GM18499 (cell line): ENCODE results near the gene WNT7B.

ENCODE experiments used
- ATAC-seq: cut with Tn5 transposase; IDR thresholded peaks from one replicate; pipeline ENCODE4 v1.9.1; 2021; ENCODE audit warnings: moderate number of reproducible peaks; ENCODE audit not compliant: insufficient read depth, unreplicated experiment

The WNT7B gene

DNA sequence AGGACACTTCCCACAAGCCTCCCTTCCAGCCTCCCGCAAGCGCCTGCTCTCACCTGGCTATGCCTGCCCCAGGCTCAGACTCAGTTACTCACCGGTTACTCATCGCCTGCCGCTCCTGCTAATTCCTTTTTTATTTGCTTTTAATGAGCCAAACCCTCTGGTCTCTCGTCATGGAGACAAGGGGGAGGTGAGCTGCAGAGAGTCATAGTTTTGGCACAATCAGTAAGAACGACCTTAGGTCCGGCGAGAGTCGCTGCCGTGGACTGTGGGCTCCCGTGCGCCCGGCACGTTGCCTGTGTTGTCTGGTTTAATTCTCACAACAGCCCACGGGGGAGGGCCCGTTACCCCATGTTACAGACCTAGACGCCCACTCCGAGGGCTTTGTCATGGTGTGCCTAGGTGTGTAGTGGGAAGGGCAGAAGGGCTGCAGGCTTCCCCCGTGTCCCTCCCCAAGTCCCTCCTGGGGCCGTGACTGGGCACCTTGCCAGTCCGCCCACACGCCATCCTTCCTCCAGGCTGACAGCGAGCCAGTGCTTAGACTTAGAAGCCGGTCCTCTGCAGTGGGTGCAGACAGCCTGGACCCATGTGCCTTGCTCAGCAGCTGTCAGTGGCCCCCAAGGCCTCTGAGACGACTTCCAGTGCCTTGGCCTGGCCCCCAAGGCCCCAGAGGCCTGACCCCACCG is 42.2 kb downstream of the WNT7B start:
- no peak for ATAC-seq

DNA sequence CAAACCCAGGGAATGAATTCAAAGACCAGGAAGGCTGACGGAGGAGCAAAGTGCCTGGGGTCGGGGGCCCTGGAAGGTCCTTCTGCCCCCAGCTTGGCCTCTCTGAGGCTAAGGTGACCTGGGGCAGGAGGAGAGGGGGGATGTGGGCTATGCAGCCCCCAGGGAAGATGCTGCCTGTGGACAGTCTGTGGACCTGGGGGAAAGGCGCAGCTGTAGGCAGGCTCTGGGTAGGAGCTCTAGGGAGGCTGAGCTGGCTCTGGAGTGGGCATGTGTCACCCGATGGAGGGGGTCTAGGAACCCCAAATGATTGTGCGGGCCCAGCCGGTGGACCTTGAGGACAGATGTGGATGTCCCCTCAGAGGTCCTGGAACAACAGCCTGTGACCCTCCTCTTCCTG is 42.8 kb downstream of the WNT7B start:
- ATAC-seq = no peak

DNA sequence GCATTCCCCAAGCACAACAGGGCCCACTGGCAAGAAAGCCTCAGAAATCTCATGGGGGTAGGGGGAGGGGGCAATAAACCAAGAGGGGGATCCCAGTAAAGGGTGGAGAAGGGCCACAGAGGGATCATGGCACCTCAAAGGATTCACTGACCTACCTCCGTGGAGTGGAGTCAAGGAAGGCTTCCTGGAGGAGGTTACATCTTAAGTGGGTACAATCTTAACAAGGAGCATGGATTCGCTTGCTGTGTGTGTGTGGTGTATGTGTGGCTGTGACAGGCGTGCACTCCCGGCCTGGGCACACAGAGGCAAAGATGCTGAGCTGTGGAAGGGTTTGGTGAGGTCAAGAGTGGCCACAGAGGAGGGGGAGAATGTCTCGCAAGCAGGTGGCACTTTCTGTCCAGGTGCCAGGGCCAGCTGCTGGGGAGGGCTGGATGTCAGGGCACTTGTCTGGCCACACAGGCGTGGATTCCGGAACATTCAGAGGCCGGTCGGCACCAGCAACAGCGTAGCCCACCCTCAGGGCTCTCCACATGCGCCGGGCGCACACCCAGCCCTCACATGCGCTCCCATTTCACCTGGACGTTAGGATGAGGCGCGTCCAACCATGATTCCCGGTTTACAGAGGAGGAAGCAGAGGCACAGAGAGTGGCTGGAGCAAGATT is 43.3 kb downstream of the WNT7B start:
- ATAC-seq = no peak

DNA sequence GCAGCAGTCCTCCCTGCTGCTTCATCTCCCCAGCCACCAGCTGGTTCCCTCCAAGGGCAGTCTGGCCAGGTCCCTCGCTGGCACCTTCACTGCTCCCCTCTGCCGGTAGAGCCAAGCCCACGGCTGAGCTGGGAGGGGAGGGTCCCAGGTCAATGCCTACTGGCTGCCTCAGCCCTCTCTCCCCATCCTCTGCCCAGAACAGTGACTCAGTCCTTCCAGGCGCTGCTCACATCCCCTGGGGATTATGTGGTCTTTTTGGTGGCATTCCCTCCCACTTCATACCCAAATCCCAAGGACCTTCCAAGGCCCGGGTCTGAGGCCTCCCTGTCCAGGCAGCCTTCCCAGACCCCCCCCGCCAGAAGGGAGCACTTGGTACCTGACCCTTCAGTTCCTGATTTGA is 44.9 kb downstream of the WNT7B start:
- no peak for ATAC-seq

DNA sequence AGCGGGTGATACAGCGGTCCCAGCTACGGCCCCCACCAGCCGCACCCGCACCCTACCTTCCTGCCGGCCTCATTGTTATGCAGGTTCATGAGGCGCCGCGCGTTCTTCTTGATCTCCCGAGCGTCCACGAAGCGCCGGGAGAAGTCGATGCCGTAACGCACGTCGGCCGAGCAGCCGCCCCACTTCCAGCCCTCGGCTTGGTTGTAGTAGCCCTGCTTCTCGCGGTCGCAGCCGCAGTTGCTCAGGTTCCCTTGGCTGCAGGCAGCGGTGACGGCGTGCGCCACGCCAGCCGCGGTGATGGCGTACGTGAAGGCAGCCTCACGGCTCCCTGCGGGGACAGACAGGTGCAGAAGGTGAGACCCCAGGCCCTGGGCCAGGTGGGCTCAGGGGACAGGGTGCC is 45.9 kb downstream of the WNT7B start:
- no peak for ATAC-seq

DNA sequence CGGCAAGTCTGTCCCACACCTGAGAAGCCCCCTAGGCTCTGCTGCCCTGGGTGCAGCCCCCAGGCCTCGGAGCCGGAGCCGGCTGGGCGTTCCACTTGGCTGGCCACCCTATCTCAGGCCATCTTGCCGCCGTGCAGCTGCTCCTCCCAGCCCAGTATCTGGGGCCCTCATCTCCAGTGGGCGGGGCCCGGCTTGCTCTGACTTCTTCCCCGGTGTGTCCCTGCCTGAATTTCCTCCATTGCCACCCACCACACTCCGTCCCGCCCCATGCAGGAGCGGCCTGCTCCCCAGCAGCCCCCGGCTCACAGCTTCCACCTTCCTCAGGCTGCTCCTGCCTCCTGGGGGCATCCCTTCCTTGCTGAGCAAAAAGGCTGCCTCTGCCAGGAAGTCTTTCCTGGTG is 46.6 kb downstream of the WNT7B start:
- no peak for ATAC-seq

DNA sequence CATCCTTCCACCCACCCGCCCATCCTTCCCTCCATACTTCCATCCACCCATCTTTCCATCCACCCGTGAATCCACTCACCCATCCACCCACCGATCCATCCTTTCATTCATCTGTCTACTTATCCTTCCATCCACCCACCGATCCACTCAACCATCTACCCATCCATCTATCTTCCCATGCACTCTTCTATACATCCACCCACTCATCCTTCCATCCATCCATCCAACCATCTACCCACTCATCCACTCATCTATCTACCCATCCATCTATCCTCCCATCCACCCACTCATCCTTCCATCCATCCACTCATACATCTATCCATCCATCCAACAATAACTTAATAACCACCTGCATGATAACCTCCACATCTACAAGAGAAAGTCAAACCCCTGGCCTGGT is 47.3 kb downstream of the WNT7B start:
- no peak for ATAC-seq

DNA sequence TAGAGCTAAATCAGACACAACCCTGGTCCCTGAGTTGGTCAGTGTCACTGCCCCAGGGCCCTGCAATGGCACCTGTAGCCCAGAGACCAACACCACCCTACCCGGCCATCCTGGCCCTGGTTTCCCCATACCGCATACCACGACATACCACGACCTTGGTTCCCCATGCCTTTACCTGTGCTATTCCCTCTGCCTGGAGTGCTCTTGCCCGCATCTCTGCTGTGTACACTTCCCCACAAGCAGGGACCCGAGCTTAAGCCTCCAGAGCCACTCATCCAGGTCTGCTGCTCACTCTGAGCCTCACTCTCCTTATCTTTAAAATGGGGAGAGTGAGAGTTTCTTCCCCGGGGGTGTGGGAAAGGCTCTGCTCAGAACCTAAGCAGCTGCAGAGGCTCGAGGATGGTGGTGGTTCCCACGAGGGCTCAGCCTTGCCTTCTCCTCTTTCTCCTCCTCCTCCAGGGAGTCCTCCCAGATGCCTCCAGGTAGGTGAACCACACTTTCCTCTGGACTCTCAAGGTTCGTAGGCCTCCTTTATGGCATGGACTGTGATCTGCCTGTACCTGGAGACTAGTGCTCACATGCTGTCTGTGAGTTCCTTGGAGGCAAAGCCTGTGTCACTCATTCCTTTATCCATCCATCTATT is 48.1 kb downstream of the WNT7B start:
- ATAC-seq = no peak

DNA sequence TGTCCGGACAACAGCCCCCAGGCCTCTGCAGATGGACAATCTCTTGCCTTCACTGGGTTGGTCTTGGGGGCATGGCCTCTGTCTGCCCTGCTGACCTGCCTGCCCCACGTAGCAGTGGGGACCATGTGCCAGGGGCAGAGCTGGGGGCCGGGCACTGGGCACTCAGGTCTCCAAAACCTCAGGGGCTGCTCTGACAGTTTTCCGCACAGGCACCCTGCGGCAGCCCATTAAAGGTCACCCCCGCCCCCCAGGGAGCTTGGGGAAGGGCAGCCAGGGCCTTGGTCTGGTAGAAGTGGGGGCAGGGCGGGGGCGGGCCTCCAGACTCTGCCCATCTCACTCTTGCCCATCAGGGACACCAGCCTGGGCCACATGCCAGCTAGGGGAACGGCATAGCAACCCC is 49.9 kb downstream of the WNT7B start:
- no peak for ATAC-seq

DNA sequence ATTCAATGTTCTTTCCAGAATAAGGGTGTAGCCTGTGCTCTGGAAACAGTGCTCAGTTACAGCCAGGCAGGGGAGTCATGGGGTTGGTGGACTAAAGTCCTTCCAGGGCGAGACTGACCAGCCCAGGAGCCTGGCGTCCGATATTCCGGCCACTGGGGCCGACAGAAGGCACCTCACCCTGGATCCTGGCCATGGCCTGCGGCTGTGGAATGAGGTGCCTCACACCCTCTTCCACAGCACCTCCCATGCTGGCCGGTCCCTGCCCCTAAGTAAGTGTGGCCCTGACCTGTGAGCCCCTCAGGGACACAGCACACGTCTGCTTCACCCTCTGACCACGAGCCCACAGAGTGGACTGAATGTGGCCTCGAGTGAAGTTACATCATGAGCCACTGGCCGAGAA is 50.5 kb downstream of the WNT7B start:
- ATAC-seq = no peak

DNA sequence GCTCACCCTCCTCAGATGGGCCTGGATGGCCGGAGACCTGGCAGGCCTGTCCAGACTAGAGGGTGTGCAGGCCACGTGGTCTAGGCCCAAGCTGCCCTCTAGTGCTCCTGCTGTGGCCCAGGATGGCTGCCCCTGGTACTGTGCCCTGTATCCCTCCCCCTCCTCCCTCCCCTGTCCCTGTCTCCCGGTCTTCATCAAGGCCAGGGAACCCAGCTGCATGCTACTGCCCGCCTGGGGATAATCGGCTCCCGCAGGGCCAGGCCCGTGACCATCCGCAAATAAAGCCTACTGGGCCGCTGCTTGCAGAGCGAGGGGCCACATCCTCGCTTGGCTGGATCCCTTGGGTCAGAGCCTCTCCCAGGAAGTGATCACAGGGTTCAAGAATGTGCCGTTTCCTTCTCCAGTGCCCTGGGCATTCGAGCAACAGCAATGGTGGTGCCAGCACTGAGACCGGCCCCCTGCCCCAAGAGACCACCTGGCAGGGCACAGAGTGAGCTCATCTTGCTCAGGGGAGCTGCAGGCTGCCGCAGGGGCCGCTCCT is 51.1 kb downstream of the WNT7B start:
- no peak for ATAC-seq

DNA sequence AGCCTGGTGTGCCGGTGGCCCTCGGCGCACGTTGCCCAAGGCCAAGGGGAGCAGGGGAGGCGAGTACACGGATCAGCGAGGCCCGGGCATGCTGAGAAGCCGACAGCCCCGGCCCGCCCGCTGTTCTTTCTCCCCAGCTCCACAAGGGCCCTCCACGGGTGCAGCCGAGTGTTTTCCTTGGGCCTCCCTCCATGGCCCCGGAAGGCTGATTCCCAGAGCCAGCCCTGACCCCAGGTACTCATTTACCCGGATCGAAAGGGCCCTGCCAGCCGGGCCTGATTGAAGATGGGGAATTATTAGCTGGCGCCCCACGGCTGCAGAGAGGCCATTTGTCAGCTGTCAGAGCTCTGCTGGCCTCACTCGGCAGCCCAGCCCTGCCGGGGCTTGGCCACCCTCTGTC is 53.1 kb downstream of the WNT7B start:
- no peak for ATAC-seq

DNA sequence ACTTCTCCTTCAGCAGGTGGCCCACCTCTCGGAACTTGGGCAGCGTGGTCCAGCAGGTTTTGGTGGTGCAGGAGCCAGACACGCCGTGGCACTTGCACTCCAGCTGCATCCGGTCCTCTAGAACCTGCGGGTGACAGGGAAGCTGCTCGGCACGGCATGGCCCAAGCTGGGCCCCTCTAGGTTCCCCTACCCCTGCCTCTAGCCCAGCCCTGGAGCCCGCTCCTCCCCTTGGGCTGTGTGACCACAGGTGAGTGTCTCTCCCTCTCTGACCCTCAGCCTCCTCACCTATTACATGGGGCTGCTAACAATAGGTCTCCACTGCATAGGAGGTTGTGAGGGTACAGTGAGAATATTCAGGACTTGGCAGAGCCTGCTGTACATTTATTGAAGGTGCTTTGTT is 53.8 kb downstream of the WNT7B start:
- ATAC-seq = no peak

DNA sequence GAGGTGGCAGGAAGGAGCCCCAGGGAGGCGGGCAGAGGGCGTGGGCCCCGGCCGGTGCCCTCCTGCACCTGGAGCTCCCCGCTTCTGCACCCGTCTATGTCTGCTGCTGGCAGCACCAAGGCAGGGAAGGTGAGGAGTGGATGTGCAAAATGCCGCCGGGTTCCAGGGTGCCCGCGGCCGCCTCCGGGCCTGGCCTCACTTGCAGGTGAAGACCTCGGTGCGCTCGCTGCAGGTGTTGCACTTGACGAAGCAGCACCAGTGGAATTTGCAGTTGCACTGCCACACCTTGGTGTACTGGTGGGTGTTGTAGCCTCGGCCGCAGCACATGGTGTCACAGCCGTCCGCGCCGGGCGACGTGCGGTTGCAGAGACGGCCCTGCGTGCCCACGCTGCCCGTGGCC is 54.3 kb downstream of the WNT7B start:
- ATAC-seq = no peak

DNA sequence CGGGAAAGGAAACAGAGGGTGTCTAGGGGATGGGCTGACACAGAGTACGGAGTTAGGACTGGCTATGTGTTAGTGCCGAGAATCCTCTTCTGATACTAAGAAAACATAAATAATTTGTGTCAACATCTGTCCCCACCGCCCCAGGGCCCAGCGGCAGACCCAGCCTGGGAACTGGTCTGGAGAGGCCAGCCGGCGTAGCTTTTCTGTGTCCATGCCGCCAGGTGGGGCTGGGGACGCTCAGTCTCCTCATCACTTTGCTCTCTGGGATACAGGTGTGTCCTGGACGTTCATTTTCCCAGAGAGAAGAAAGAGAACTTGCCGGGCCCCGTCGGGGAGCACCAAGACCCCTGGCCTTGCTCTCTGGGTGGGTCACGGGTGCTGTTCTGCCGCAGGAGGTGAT is 54.7 kb downstream of the WNT7B start:
- ATAC-seq = no peak

DNA sequence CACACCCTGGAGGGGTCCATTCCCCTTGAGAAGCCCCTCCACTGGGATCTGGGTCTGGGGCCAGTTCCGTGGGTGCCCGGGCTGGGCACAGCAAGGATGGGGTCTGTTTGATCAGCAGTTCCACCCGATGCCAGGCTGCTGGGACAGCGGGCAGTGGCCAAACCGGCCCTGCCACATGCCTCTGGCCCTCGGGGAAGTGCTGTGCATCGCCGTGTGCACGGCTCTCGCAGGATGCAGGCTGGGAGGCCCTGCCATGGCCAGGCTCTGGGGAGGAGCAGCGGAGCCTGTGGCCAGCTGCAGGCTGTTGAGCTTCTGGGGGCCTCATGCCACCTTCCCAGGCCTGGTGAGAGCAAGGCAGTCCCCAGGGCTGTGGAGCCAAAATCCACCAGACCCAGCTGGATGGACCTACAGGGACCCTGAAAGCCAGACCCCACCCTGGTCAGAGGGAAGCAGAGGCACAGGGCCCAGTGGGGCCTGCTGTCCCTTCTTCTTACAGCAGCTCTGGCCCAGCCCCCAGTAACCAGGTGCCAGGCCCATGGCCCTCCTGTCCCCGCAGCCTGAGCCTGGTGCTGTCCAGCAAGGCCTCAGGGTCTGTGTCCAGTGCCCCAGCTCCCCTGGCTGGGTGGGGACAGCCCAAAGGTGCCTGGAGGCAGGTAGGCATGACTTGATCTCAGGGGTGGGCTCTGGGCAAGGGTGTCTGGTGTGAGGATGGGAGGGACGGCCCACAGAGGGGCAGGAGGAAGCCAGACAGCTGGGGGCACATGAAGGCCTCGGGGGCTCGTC is 57.3 kb downstream of the WNT7B start:
- ATAC-seq = no peak

DNA sequence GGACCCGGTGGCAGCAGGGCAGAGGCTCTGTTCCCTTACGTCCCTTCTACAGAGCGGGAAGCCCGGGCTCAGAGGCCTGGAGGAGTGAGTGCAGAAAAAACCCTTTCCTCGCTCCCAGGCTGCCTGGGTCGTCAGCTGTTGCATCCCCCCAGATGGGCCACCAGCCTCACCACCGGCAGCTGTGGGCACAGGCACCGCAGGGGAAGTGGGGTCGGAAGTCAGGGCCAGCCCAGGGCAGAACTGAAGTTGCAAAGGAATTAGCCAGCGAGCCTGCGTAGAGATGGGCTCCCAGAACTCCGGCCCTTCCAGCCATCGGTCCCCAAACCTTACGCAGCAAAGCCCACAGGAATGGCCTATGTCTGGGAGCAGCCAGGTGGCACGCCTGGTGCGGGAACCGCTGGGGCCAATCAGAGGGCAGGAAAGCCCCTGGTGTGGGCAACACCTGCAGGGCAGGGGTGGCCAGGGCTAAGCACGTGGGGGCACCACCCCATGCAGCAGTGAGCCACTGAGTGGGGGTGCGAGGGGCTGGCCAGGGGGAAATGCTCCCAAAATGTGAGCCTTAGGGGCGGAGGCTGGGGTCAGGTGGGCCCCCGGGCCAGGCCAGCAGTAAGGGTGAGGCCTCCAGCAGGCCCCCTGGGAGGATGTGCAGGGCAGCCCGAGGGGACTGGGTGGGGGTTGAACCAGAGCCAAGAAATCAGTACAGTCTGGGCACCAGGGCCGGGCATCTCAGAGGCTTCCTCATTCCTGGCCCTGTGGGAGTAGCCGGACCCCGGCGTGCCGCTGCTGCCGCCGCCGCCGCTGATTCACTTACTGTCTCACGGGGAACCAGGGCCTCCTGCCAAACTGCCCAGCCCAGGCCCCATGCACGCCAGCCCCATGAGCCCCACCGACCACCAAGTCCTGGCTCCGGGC is 58.2 kb downstream of the WNT7B start:
- no peak for ATAC-seq

DNA sequence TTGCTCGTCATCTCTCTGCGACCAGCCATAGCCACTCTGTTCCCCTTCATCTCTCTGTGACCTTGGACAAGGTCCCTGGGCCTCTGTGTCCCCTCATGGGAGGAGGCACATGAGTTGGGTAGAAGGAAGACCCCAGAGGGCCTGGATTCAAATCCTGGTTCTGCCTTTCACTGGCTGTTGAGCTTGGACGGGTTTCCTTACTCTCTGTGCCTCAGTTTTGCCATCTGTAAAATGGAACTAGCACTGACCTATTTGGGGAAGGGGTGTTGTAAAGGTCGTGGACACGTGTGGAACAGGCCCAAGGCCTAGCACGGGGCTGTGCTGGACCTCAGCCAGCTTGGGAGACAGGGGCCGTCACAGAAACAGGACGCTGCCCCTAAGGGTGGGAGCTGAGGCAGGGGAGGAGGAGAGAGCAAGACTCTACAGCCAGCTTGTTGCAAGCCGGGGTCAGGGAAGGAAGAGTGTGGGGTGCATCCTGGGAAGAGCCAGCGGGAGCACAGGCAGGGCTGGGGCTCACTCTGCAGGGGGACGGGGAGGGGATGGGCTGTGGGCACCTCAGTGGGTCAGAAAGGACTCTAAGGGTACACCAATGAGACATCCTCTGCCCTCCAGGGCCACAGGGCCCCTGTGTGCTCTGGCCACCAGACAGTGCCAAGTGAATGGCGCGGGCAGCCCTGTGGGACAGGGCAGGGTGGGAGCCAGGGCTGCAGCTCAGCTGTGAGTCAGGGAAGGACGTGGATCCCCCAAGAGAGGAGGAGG is 59.1 kb downstream of the WNT7B start:
- no peak for ATAC-seq

DNA sequence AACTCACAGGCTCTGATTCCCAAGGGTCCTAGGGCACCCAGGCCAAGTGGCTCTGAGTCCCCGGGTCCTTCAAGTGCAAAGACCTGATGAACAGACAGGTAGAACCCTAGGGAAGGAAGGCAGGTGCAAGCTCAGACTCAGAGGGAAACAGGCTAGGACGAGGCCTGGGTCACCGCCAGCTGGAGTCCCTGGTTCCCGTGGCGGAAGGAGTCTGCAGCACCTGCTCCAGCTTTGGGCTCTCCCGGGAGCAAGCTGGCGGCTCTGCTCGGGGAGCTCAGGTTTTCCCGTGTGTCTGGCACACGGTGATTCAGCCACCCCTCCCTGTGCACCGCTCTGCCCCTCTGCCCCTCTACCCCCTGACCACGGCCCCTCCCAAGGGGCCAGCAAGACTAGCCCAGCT is 59.8 kb downstream of the WNT7B start:
- ATAC-seq = no peak
